Panc1 (cell line): ENCODE results near the gene PILRA.

Source experiments
- POLR2AphosphoS5 ChIP-seq: IDR thresholded peaks from 2 replicates; pipeline ENCODE4 v1.6.1; 2012; ENCODE audit warnings: mild to moderate bottlenecking, low read depth, low read length, moderate library complexity
- TF ChIP-seq, protein P1 (sequence below): fragments of 450-650 bp; IDR thresholded peaks from 2 replicates; pipeline ENCODE4 v1.5.1; 2017; ENCODE audit warnings: mild to moderate bottlenecking

DNA sequence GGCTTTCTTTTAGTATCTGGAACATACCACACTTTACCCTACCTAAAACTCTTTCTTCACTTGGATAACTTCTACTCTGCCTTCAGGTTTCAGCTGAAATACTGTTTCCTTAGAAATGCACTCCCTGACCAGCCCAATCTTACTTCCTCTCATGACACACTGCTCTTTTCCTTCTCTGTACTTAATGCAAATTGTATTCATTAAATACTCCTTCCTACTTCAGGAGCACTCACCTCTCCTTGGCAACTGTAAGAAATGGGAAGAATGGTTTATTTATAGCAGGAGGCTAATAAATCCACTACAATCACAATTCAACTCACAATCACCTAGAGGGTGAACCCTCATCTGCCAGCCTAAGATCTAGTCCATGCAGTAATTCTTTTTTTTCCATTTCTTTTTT, 40.1 kb downstream of the PILRA start:
- TF ChIP-seq, protein P1, sequence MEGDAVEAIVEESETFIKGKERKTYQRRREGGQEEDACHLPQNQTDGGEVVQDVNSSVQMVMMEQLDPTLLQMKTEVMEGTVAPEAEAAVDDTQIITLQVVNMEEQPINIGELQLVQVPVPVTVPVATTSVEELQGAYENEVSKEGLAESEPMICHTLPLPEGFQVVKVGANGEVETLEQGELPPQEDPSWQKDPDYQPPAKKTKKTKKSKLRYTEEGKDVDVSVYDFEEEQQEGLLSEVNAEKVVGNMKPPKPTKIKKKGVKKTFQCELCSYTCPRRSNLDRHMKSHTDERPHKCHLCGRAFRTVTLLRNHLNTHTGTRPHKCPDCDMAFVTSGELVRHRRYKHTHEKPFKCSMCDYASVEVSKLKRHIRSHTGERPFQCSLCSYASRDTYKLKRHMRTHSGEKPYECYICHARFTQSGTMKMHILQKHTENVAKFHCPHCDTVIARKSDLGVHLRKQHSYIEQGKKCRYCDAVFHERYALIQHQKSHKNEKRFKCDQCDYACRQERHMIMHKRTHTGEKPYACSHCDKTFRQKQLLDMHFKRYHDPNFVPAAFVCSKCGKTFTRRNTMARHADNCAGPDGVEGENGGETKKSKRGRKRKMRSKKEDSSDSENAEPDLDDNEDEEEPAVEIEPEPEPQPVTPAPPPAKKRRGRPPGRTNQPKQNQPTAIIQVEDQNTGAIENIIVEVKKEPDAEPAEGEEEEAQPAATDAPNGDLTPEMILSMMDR = no peak
- TF ChIP-seq POLR2AphosphoS5 = no peak
